Activated T-helper 17 cell treated with anti-CD3 and anti-CD28 coated beads, Interleukin-2, amount 50 U/mL, for 72 hours (primary cell): Measurements from ENCODE around the gene MRGPRG. TPM values are rescaled to one million over a fixed set of nuclear protein-coding genes. Genes with fewer than 3 reads are reported as not detected.

Experiments used
- ATAC-seq: fragments of 150-1000 bp; cut with Tn5 transposase; replicated peaks from 2 replicates; pipeline ENCODE4 v1.10.0; 2021; ENCODE audit warnings: mild to moderate bottlenecking, moderate library complexity
- H3K27ac Mint-ChIP-seq: one replicate; pipeline ENCODE4 v1.8.0; 2022; ENCODE audit warnings: mixed read lengths
- H3K27me3 Mint-ChIP-seq: one replicate; pipeline ENCODE4 v1.8.0; 2022; ENCODE audit warnings: mixed read lengths
- H3K36me3 Mint-ChIP-seq: one replicate; pipeline ENCODE4 v1.8.0; 2022; ENCODE audit warnings: low read depth, mild to moderate bottlenecking, mixed read lengths
- H3K4me1 Mint-ChIP-seq: one replicate; pipeline ENCODE4 v1.8.0; 2022; ENCODE audit warnings: mixed read lengths
- H3K4me3 Mint-ChIP-seq: one replicate; pipeline ENCODE4 v1.8.0; 2022; ENCODE audit warnings: mild to moderate bottlenecking, mixed read lengths
- H3K9me3 Mint-ChIP-seq: one replicate; pipeline ENCODE4 v1.8.0; 2022; ENCODE audit warnings: mixed read lengths
- total RNA-seq, 2 donors: library from RNA; stranded (reverse); gene quantifications; one replicate each; pipeline ENCODE4 v1.2.3, GENCODE V29; 2022

MRGPRG gene
- total RNA-seq, 2 donors from 2014 or later, result not detected

GRCh38 chr11:3205261-3206155 lies 13.1 kb downstream of the MRGPRG start:
- H3K36me3 Mint-ChIP-seq, result no peaks in the 10 kb centered on the region
- no peak overlapping the region for H3K4me3 Mint-ChIP-seq
- no peak overlapping the region for H3K27ac Mint-ChIP-seq
- no peaks in the 10 kb centered on the region for H3K4me1 Mint-ChIP-seq
- H3K27me3 Mint-ChIP-seq, result peaks cover 5% of the 10 kb centered on the region
- H3K9me3 Mint-ChIP-seq, result no peaks in the 10 kb centered on the region
- ATAC-seq, result no peak

- H3K4me1 Mint-ChIP-seq, result no peaks in the 10 kb centered on the region
- H3K27me3 Mint-ChIP-seq, result peaks cover 5% of the 10 kb centered on the region
- no peaks in the 10 kb centered on the region for H3K9me3 Mint-ChIP-seq
- ATAC-seq, result no peak
- no peak overlapping the region for H3K27ac Mint-ChIP-seq
- H3K4me3 Mint-ChIP-seq, result no peak overlapping the region
- no peaks in the 10 kb centered on the region for H3K36me3 Mint-ChIP-seq
Measured at GRCh38 chr11:3204141-3205015, 14.2 kb downstream of the MRGPRG start.

DNA sequence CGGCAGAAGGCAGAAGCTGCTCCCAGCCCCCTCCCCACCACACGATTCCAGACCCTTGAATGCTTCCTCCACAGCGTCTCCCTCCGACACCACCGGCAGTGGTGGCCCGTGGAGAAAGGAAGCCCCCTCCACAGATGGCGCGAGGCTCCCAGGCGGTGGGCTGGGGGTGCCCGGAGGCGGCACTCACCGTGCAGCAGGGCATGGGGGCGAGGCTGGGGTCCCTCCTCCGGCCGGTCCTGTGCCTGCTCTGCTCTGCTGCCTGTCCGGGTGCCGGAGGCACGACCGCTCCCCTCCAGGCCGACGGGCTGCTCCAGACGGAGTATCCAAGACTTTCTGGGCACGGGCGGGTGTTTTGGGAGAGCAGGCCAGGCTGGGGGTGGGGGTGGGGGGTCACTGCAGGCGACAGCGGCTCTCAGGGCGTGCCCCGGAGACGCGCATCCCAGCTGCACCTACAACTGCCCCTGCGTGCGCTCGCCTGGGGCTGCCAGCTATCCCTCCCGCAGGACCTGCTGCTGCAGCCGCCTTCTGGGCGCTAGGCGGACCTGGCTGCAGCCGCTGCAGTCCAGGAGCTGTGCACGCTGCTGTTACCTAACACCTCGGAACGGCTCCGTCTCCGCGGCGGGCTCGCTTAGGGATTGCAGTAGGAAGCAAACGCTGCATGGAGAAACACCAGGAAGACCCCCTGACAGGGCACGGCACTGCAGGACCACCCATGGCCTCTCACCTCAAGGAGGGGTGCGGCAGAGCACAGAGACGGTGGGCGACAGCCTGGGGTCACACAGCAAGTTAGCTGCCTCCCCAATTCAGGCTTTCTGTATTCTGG lies 15.2 kb downstream of the MRGPRG start:
- no peak for ATAC-seq
- Mint-ChIP-seq H3K27me3 (peaks cover 7% of the 10 kb centered on the region), H3K9me3 (no peaks in the 10 kb centered on the region), H3K36me3 (no peaks in the 10 kb centered on the region), H3K4me3 (no peak overlapping the region), H3K27ac (no peak overlapping the region), H3K4me1 (no peaks in the 10 kb centered on the region)

DNA sequence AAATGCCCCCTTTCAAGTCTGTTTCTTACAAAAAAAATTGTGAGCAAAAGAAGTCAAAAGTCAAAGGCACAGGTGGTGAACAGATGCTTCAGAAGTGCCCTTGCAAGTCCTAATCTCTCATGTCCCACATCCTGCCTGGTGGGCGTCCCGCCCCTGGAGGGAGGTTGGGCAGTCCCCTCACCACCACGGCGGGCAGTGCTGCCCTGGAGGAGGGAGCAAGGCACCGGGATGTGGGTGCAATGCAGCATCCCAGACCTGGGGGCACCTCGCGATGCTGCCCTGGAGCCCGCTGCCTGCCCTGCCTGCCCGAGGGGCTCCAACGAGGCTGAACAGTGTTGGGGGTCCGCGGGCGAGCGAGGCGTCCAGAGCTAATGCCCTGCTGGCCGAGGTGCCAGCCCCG lies 15.9 kb downstream of the MRGPRG start:
- H3K27ac Mint-ChIP-seq, result no peak overlapping the region
- ATAC-seq, result no peak
- H3K4me3 Mint-ChIP-seq, result no peak overlapping the region
- H3K9me3 Mint-ChIP-seq, result no peaks in the 10 kb centered on the region
- no peaks in the 10 kb centered on the region for H3K36me3 Mint-ChIP-seq
- no peaks in the 10 kb centered on the region for H3K4me1 Mint-ChIP-seq
- peaks cover 9% of the 10 kb centered on the region for H3K27me3 Mint-ChIP-seq

GRCh38 chr11:3202305-3202704 lies 16.3 kb downstream of the MRGPRG start:
- no peak for ATAC-seq
- H3K4me3 Mint-ChIP-seq, result no peak overlapping the region

DNA sequence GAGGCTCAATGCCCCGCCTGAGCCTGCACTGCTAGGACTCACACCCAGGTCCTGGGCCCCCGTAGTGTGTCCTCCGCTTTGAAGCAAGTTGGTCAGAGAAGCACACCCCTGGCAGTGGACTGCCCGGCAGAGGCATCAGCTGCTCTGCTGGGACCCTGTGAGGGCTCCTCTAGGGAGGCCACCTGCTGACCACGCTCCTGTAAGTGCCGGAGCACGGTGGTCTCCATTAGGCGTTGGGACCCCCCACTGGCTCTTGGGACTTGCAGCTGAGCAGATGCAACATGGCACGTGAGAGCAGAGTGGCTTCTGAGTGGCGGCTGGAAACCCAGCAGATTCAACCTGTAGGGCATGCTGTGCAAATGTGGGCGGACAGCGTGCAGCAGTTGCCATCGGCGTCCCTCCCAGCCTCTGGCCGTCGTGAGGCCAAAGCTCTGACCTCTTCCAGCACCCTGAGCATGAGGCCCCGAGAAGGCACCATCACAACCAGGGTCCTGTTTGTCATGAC lies 16.9 kb downstream of the MRGPRG start:
- H3K27me3 Mint-ChIP-seq, result peaks cover 9% of the 10 kb centered on the region
- no peaks in the 10 kb centered on the region for H3K36me3 Mint-ChIP-seq
- no peak for ATAC-seq
- H3K4me1 Mint-ChIP-seq, result no peaks in the 10 kb centered on the region
- H3K9me3 Mint-ChIP-seq, result no peaks in the 10 kb centered on the region
- no peak overlapping the region for H3K4me3 Mint-ChIP-seq
- no peak overlapping the region for H3K27ac Mint-ChIP-seq

More at GRCh38 chr11:3202305-3202704, 16.3 kb downstream of the MRGPRG start:
- Mint-ChIP-seq H3K9me3 (no peaks in the 10 kb centered on the region), H3K27me3 (peaks cover 9% of the 10 kb centered on the region), H3K27ac (no peak overlapping the region), H3K36me3 (no peaks in the 10 kb centered on the region), H3K4me1 (no peaks in the 10 kb centered on the region)

GRCh38 chr11:3201112-3201581 lies 17.5 kb downstream of the MRGPRG start:
- Mint-ChIP-seq H3K4me3 (no peak overlapping the region), H3K36me3 (no peaks in the 10 kb centered on the region), H3K27me3 (peaks cover 9% of the 10 kb centered on the region), H3K27ac (no peak overlapping the region), H3K9me3 (no peaks in the 10 kb centered on the region), H3K4me1 (no peaks in the 10 kb centered on the region)
- no peak for ATAC-seq

DNA sequence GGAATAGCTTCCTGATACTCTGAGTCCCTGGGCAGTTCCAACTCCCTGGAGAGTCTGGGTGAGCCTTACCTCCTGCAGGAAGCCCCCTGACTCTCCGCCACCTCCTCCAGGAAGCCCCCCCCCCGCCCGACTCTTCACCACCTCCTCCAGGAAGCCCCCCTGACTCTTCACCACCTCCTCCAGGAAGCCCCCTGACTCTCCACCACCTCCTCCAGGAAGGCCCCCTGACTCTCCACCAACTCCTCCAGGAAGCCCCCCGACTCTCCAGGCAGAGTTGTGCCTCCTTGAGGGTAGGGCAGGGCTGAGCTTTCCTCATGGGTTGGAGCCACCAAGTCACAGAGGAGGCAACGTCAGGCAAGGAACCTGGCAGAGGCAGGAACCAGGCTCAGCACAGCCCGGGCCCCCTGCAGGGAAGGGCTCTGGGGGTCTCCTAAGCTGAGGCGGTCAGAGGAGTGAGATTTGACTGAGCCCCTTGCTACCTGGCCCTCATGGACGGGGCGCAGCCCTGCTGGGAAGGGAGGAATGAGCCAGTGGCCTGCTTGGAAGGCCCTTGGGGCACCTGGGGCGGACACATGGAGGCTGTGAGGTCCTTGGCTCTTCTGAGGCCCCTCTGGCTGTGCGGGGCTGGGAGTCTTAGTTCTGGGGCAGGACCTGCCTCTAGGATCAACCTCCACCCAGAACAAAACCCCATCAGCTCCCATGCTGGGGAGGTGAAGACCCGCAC lies 18.1 kb downstream of the MRGPRG start:
- Mint-ChIP-seq H3K9me3 (no peaks in the 10 kb centered on the region), H3K4me3 (no peak overlapping the region)

GRCh38 chr11:3199537-3200295 lies 18.9 kb downstream of the MRGPRG start:
- H3K27ac Mint-ChIP-seq, result no peak overlapping the region
- H3K9me3 Mint-ChIP-seq, result no peaks in the 10 kb centered on the region

More for the DNA sequence above, 18.1 kb downstream of the MRGPRG start:
- H3K27me3 Mint-ChIP-seq, result peaks cover 9% of the 10 kb centered on the region
- no peak overlapping the region for H3K27ac Mint-ChIP-seq
- H3K4me1 Mint-ChIP-seq, result no peaks in the 10 kb centered on the region
- no peak for ATAC-seq
- H3K36me3 Mint-ChIP-seq, result no peaks in the 10 kb centered on the region

GRCh38 chr11:3198815-3199214 lies 19.8 kb downstream of the MRGPRG start:
- Mint-ChIP-seq H3K9me3 (no peaks in the 10 kb centered on the region), H3K4me1 (no peaks in the 10 kb centered on the region), H3K27me3 (peaks cover 9% of the 10 kb centered on the region), H3K4me3 (no peak overlapping the region), H3K36me3 (no peaks in the 10 kb centered on the region), H3K27ac (no peak overlapping the region)
- ATAC-seq, result no peak

More at GRCh38 chr11:3199537-3200295, 18.9 kb downstream of the MRGPRG start:
- ATAC-seq, result no peak
- Mint-ChIP-seq H3K27me3 (peaks cover 9% of the 10 kb centered on the region), H3K4me1 (no peaks in the 10 kb centered on the region), H3K36me3 (no peaks in the 10 kb centered on the region), H3K4me3 (no peak overlapping the region)

DNA sequence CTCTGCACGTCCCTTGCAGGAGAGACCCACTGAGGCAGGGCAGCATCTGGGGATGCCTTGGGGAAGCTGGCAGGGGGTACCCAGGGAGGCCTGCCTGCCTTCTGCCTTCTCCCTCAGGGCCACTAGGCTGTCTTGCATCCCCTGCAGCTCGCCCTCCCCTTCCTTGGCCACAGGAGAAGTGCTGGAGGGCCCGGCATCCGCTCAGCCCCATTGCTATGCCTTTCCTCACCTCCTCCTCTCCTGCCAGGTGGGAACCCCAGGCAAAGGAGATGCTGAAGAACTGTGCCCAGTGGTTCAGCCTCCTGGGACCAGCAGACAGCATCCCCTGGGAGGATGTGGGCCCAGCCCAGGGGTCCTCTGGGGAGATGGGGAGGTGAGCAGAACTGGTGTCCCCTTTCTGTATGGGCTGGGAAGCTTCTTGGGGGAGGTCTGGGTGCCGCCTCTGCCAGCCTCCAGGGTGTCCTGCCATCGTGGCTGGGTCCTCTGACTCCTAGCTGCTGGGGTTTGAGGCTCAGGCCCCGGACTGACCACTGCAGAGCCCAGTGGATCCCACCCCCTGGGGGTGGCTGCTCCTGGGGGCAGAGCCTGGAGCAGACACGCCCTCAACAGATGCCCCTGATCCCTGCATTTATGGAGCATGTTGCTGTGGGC lies 20.6 kb downstream of the MRGPRG start:
- H3K27me3 Mint-ChIP-seq, result peaks cover 9% of the 10 kb centered on the region
- no peak for ATAC-seq
- no peak overlapping the region for H3K4me3 Mint-ChIP-seq
- H3K9me3 Mint-ChIP-seq, result no peaks in the 10 kb centered on the region
- no peaks in the 10 kb centered on the region for H3K36me3 Mint-ChIP-seq
- no peaks in the 10 kb centered on the region for H3K4me1 Mint-ChIP-seq
- no peak overlapping the region for H3K27ac Mint-ChIP-seq

DNA sequence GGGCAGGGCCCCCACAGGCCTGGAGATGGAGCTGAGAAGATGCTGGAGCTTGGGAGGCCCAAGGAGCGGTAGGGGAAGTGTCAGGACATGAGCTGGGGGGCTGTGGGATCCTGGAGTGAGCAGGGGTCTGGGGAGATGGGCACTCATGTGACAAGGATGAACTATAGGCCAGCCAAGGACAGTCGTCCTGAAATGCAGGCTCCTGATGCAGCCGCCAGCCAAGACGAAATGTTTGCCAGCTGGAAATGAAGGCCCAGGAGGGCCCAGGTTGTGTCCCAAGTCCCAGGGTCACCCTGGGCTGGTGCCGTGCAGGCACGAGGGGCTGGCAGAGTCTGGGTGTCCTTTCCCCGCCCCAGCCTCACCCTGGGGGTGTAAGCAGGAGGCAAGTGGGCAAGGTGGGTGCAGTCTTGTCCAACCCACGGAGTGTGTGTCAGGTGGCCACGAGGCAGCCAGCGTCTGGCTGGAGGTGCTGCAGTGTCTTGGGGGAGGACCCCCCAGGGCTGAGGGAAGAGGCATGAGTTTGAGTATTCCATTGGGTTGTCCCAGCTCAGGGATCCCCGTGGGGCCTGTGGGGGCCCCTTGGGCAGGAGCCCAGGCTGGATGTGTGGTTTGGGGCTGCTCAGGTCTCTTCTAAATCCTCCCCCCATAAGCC lies 21.4 kb downstream of the MRGPRG start:
- H3K36me3 Mint-ChIP-seq, result no peaks in the 10 kb centered on the region
- no peak overlapping the region for H3K4me3 Mint-ChIP-seq
- no peak overlapping the region for H3K27ac Mint-ChIP-seq
- no peaks in the 10 kb centered on the region for H3K4me1 Mint-ChIP-seq
- no peaks in the 10 kb centered on the region for H3K9me3 Mint-ChIP-seq
- peaks cover 4% of the 10 kb centered on the region for H3K27me3 Mint-ChIP-seq
- ATAC-seq, result no peak
